Left ventricle myocardium inferior (tissue), 1 donor: ENCODE data around the gene CADPS2. TPM values are rescaled to one million over a fixed set of nuclear protein-coding genes. Genes with fewer than 3 reads are reported as not detected.

Experiments used
- DNase-seq: peaks from one replicate; pipeline ENCODE4 v3.0.0-alpha.2; 2020
- H3K27ac ChIP-seq: fragments of 200-600 bp; replicated peaks from 2 replicates; pipeline ENCODE4 v1.8.0; 2021
- H3K27me3 ChIP-seq: fragments of 200-600 bp; 2 replicates; pipeline ENCODE4 v1.8.0; 2021; ENCODE audit warnings: low read depth
- H3K36me3 ChIP-seq: fragments of 200-600 bp; 2 replicates; pipeline ENCODE4 v1.8.0; 2021
- H3K4me1 ChIP-seq: fragments of 200-600 bp; 2 replicates; pipeline ENCODE4 v1.8.0; 2021
- H3K4me3 ChIP-seq: fragments of 200-600 bp; 2 replicates; pipeline ENCODE4 v1.8.0; 2021; ENCODE audit warnings: mild to moderate bottlenecking, moderate library complexity
- H3K9me3 ChIP-seq: fragments of 200-600 bp; replicated peaks from 2 replicates; pipeline ENCODE4 v1.8.0; 2021
- CTCF ChIP-seq: fragments of 200-600 bp; IDR thresholded peaks from 2 replicates; pipeline ENCODE4 v1.8.0; 2021; ENCODE audit warnings: antibody characterized with exemption, mild to moderate bottlenecking, borderline replicate concordance
- intact Hi-C: fragments of 100-400 bp; cut with micrococcal nuclease; formaldehyde crosslinking; loops from one replicate; pipeline ENCODE4 v1.11.0; 2022
- total RNA-seq: library from RNA; stranded (reverse); fragmentation: NEBNext Ultra II Directional; extraction: Animal tissue kit (Norgen Biotek cat#: 25700); gene quantifications from one replicate; pipeline ENCODE4 v1.2.1, GENCODE V29; 2021
- donor health status: DM: no; HTN: yes; CAD: no; lungs with severe emphysema.

The CADPS2 gene
- total RNA-seq, 1 donor from 2014 or later, result 11.9 TPM

- Histone ChIP-seq H3K4me1 (no peaks in the 10 kb centered on the region), H3K27me3 (no peaks in the 10 kb centered on the region), H3K36me3 (no peaks in the 10 kb centered on the region), H3K27ac (no peak overlapping the region), H3K4me3 (no peak overlapping the region), H3K9me3 (no peaks in the 10 kb centered on the region)
- no peak for DNase-seq
- TF ChIP-seq CTCF, result no peak
- intact Hi-C loops, result no loop called here
Measured at GRCh38 chr7:122626785-122627184, 259.5 kb downstream of the CADPS2 start.

GRCh38 chr7:122622682-122623081, 263.6 kb downstream of the CADPS2 start:
- no peak for TF ChIP-seq CTCF
- Histone ChIP-seq H3K27me3 (no peaks in the 10 kb centered on the region), H3K27ac (no peak overlapping the region), H3K9me3 (no peaks in the 10 kb centered on the region), H3K4me1 (no peaks in the 10 kb centered on the region), H3K4me3 (no peak overlapping the region), H3K36me3 (no peaks in the 10 kb centered on the region)
- DNase-seq, result no peak
- intact Hi-C loops, result no loop called here

- H3K4me3 ChIP-seq, result no peak overlapping the region
- H3K9me3 ChIP-seq, result no peaks in the 10 kb centered on the region
- H3K4me1 ChIP-seq, result no peaks in the 10 kb centered on the region
- H3K27ac ChIP-seq, result no peak overlapping the region
- H3K27me3 ChIP-seq, result no peaks in the 10 kb centered on the region
- H3K36me3 ChIP-seq, result peaks cover 3% of the 10 kb centered on the region
- no peak for TF ChIP-seq CTCF
- DNase-seq, result no peak
- intact Hi-C loops, result no loop called here
Measured at GRCh38 chr7:122619664-122620063, 266.6 kb downstream of the CADPS2 start.

- Histone ChIP-seq H3K27me3 (no peaks in the 10 kb centered on the region), H3K36me3 (peaks cover 3% of the 10 kb centered on the region), H3K4me3 (no peak overlapping the region), H3K9me3 (no peaks in the 10 kb centered on the region), H3K4me1 (no peaks in the 10 kb centered on the region), H3K27ac (no peak overlapping the region)
- intact Hi-C loops, result no loop called here
- no peak for TF ChIP-seq CTCF
- DNase-seq, result no peak
Measured at GRCh38 chr7:122618585-122619189, 267.6 kb downstream of the CADPS2 start.

- Histone ChIP-seq H3K36me3 (peaks cover 3% of the 10 kb centered on the region), H3K27ac (no peak overlapping the region), H3K27me3 (no peaks in the 10 kb centered on the region), H3K9me3 (no peaks in the 10 kb centered on the region), H3K4me1 (no peaks in the 10 kb centered on the region), H3K4me3 (no peak overlapping the region)
- TF ChIP-seq CTCF, result no peak
- DNase-seq, result no peak
- intact Hi-C loops, result no loop called here
Measured at GRCh38 chr7:122616951-122617350, 269.3 kb downstream of the CADPS2 start.
